Keratinocyte (primary cell): Measurements from ENCODE around the gene RABEP1.

Experiments
- EZH2 ChIP-seq: IDR thresholded peaks from one replicate; pipeline ENCODE4 v1.6.1; 2012; ENCODE audit warnings: inconsistent platforms, mild to moderate bottlenecking, low read length, moderate library complexity
- TF ChIP-seq, protein P1 (sequence below), 3 experiments: IDR thresholded peaks in 1 of 3; conservative IDR thresholded peaks in 1 of 3; optimal IDR thresholded peaks in 1 of 3; 2 replicates in 2 of 3; 3 replicates in 1 of 3; pipeline versions ENCODE3 to v1.5.1; 2011; ENCODE audit warnings: low read length in 3 of 3, mild to moderate bottlenecking in 3 of 3, moderate library complexity in 2 of 3, control low read depth in 1 of 3, inconsistent platforms in 1 of 3; ENCODE audit not compliant: insufficient read depth in 2 of 3; ENCODE audit errors: extremely low read depth in 1 of 3

DNA sequence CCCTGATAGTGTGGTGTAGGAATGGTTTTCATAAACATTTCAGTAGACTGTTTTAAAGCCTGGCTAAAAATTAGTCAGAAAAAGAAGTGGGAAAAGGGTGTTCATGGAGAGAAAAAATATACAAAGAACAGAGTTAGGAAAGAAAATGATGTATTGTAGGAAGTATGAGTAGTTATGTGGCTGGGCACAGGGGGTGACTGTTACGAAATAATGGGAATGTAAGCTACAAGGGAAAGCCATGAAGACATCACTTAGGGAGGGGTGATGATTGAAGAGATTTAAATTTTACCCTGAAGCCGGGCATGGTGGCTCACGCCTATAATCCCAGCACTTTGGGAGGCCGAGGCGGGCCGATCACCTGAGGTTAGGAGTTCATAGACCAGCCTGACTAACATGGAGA lies 82.1 kb downstream of the RABEP1 start:
- TF ChIP-seq, protein P1, sequence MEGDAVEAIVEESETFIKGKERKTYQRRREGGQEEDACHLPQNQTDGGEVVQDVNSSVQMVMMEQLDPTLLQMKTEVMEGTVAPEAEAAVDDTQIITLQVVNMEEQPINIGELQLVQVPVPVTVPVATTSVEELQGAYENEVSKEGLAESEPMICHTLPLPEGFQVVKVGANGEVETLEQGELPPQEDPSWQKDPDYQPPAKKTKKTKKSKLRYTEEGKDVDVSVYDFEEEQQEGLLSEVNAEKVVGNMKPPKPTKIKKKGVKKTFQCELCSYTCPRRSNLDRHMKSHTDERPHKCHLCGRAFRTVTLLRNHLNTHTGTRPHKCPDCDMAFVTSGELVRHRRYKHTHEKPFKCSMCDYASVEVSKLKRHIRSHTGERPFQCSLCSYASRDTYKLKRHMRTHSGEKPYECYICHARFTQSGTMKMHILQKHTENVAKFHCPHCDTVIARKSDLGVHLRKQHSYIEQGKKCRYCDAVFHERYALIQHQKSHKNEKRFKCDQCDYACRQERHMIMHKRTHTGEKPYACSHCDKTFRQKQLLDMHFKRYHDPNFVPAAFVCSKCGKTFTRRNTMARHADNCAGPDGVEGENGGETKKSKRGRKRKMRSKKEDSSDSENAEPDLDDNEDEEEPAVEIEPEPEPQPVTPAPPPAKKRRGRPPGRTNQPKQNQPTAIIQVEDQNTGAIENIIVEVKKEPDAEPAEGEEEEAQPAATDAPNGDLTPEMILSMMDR (optimal IDR thresholded peaks at IDR 0.05 in 1 of 3, IDR thresholded peaks at IDR 0.05 in 1 of 3, conservative IDR thresholded peaks at IDR 0.05 in 1 of 3; ENCODE audit: extremely low read depth in 1 of 3, insufficient read depth in 2 of 3, low read length in 3 of 3), result no peak
- no peak for TF ChIP-seq EZH2
